Eye (tissue), 1 donor: ENCODE measurements around the gene SRGAP1.

Experiments
- DNase-seq: peaks from one replicate; pipeline ENCODE4 v3.0.0-alpha.2; 2015

Gene SRGAP1

DNA sequence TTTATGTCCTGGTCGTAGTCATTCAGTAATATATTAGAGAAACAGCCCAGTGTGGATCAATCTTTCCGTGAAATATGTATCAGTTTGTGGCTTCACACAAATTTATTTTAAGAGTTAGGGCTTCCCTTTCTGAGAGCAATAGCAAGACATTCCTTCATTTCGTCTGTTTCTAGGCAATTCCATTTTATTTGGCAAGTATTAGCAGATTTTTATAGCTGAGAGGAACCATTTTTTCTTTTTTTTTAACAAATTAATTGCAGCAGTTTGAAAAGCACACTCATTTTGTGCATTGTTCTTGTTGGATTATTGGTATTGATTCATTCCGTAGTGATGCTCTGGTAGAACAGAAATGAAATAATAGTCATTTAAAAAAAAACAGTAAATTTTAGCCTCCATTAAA lies 132.9 kb downstream of the SRGAP1 start:
- no peak for DNase-seq

DNA sequence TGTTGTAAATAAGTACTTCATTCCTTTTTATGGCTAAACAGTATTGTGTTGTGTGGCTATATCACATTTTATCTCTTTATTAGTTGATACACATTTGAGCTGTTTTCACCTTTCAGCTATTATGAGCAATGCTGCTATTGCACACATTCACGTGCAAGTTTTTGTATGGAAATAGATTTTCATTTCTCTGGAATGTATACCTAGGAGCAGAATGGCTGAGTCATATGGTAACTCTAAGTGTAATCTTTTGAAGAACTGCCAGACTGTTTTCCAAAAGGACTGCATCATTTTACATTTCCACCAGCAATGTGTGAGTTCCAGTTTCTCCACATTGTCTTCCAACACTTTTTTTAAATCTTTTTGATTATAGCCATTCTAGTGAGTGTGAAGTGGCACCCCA lies 134.0 kb downstream of the SRGAP1 start:
- DNase-seq, result no peak

DNA sequence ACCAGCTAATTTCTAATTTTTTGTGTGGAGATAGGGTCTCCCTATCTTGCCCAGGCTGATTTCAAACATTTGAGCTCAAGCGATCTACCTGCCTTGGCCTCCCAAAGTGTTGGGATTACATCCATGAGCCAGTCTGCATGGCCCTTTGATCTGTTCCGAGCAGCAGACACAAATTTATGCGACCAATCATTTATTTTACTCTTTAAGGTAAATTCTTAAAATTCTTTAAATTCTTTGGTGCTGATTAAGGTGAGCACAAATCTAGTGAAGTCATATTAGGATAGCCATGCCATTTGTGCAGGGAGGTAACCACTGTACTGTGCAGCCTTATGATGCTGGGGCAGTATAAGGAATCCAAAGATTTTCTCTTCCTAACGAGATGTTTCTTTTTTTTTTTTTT lies 135.7 kb downstream of the SRGAP1 start:
- DNase-seq, result no peak

DNA sequence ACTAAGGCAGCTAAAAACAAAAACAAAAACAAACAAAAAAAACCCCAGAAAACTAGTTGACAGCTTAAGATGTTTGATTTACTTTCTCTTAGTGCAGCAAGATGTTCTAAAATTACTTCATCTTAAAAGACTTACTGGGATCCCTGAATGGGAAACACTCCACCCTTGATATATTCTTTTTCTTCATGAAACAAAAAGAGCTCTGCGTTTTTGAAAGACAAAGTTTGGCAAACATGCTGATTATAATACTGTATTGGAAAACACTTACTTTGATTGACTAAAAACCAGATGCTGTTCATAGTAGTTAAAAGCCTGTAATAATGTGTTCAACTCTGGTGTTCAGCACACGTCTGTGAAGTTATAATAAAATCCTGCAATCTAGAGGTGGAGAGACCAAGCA lies 136.8 kb downstream of the SRGAP1 start:
- no peak for DNase-seq

DNA sequence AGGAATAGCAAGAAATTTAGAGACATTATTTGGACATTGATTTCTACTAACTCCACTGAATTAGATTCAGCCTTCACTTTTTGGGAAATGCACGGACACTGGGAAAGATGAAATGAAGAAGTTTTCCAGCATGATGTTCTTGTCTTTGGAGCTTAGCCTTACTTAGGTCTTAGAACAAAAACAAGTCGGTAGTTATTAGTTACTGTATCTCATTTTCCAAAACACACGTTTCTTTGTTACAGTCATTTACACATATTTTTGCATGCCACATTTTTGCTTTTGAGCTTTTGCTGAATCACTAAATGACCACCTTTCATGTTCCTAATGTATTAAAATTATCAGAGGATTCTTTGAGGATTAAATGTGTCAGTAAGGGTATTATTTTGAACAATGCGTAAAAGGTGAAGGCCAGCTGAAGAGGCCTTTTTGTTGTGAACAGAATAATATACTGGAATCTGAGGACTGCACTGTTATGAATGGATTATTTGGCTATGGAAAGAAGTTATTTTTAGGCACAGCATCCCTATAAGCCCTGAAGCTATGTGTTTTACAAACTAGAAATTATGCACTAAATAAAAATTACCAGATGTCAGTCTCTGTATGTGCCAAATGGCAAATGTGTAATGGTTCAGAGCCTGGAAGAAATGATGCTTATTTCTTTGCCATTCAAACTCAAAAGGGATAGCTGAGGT lies 138.2 kb downstream of the SRGAP1 start:
- peak; percentile 29 for DNase-seq

DNA sequence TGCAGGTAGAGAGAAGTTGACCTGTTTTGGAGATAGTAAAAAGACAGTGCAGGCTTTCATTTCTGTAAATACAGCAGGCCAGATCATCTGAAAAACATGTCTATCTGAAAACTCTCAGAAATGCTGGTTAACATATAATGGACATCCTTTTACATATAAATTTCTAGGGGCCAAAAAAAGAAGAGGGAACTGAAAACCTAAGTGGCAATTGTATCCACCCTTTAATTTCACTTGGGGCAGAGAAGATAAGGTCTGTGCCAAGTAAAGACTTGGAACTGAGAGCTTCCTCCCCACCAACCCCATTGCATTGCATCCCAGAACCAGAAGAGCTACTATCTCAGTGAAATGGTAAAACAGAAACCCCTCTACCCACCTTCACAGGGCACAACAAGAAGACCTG lies 141.0 kb downstream of the SRGAP1 start:
- no peak for DNase-seq

DNA sequence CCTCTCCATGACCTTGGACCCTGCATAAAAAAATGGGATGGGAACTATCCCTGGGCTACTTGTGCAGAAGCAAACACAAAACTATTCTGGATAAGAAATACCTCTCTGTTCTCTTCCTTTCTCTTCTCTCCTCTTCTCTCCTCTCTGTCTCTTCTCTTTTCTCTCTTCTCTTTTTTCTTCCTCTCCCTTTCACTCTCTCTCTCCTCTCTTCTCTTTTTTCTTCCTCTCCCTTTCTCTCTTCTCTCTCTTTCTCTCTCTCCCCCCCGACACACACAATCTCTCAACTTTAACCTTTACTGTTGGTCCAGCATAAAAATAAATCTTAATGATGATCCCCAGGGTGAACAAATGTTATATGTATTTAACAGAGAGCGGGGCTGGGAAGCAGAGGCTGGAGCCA lies 141.4 kb downstream of the SRGAP1 start:
- DNase-seq, result no peak

DNA sequence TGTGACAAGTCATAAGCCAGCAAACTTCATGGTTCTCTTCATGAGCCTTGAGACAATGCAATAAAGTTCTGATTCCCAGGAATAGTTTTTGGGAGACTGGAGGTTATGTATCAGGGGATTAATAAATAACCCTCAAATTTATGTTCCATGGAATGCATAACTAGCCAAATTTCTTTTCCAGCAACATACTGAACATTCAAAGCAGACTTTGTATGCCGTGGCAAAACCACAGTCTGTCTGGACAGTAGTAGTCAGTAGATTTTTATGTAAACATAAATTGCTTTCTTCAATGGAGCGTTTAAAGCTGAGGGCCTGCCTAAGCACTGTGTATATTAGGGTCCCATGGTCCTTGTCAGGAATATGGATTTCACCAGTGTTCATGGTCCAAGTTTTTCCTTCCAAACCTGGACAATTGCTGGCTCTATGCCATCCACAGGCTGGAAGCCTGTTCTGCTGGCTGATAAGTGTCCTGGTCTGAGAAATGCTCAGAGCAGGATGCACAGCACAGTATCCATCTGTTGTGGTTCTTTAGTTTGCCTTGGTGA lies 144.9 kb downstream of the SRGAP1 start:
- DNase-seq, result no peak

DNA sequence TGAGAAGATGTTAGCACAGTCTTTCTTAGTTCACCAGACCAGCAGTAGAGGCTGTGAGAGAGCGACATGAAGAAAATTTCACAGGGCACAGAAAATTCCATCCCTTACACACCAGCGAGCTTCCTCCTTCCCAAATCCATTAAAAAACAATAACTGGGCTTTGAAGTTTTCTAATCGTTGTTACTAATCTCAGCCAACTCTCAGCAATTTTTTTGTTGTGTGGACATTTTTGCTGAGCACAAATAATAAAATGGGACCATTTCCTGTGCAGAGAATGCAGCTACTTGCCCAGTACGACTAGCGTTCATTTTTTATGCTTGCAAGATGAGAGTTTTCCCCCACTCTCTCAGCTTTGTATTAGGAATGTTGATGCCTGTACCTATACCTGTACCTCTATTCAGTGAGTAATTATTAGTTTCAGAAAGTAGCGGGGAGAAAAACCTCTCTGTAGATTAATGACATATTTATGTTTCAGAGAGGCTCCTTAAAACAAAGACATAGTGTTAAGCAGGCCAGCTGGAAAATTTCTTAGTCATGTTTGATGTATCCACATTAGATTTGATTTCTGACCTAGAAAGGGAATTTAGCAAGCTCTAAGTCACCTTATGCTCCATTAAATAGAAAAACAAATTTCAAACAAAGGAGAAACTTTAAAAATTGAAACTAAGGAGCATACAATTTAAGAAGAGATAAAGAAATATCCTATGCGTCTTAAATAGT lies 146.5 kb downstream of the SRGAP1 start:
- DNase-seq, result no peak

DNA sequence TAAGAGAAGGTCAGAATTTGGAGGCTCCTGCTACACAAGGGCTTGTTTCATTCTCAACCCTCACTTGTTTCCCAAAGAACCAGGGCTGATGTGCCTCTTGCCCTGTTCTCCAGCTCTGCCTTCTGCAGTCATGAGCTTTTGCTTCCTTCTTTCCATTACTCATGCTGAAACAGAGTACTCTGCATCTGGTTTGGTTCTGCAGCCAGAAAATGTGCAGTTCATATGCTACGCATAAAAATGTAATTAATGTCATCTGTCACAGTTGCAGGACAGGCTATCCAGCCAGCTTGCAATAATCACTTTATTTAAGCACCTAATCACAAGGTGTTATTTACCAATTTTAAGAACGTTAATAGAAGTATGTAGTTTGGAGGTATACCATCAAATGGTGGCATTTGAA lies 150.2 kb downstream of the SRGAP1 start:
- peak; percentile 48 for DNase-seq

DNA sequence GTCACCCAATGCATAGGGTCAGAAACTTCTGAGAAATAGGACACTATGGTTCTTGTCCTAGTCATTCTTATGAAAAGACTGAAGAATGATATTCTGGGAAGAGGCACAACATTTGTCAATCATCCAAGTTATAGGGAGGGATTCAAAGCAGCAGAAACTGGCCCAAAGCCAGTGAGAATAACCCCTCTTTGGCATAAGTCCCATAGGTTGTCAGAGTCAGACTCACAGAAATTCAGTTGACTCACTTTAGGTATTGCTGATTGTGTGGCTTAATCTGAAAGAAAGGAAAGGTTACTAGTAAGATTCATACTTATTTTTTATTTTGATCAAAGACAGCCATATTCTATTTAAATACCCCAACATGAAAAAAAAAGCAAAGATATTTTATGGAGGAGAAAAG lies 151.0 kb downstream of the SRGAP1 start:
- no peak for DNase-seq

DNA sequence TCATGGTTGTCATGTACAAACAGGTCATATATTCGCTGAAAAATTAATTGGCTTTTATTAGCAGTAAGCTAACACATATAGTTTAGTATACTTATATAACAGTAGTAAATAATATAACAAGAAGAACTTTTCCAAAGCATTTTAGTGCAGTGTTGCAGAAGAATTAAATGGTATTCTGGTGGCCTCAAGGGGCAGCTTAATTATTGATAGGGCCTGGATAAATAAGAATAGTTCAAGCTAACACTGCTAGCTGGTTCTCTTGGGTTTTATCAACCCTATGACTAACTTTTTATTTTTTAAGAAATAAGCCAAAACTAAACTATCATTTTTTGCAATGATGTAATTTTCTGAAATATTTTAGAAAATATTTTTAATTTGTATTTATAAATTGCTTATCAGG lies 152.1 kb downstream of the SRGAP1 start:
- DNase-seq, result peak; percentile 67

DNA sequence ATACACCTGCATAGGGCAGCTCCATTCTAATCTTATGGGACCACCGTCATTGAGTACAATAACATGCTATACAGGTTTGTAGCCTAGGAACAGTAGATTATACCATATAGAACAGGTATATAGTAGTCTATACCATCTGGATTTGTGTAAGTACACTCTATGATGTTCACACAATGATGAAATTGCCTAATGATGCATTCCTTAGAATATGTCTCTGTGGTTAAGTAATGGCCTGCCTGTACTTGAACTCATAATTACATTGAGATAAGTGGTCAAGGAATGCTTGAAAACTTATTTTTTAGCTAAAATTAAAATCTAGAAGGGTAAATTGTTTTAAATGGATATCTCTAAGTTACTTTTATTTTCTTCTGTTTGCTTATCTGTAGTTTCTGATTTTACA lies 152.7 kb downstream of the SRGAP1 start:
- no peak for DNase-seq

DNA sequence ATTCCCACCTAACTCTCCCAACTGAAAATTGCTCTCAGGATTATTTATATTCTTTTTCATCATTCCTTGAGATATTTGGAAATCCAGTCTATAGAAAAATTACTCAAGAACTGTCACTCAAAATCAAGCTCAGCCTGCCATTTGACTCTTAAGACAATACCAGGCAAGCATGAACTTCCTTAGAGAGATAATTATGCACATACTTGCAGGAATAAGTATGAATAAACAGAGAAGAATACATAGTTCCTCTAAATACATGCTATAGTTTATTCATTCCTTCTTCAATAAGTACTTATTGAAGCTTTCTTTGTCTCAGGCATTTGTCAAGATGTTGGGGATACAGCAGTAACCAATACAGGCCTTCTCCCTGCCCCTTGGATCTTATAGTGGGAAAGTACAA lies 154.1 kb downstream of the SRGAP1 start:
- DNase-seq, result no peak

DNA sequence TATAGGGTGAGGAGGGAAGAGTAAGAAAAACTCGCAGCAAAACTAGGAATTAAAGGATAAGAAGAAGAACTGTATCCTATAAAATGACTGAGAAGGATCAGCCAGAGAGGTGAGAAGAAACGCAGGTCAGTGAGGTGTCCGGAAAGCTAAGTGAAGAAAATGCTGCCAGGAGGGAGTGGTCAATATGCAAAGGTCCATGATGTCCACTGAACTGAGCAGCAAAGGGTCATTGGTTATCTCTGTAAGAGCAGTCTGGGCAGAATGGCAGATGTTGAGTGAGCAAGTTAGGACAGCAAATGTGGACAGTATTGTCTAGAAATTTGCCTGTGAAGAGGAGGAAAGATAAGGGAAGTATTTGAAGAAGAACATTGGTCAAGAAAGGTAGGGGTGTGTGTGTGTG lies 155.4 kb downstream of the SRGAP1 start:
- DNase-seq, result no peak

DNA sequence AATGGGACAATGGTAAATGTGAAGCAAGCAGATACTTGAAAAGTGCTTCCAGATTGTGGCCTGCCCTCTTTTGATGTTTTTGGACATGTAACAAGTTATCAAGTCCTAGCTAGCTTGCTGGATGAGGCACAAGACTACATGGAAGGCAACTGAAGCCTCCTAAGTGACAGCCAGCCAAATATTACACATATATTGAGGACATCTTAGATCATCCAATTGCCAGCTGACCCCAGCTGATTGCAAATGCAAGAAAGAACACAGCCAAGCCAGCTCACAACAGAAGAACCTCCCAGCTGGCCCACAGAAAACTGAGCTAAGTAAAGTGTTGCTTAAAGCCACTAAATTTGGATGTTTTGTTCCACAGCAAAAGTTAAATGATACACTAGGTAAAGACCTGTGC lies 156.9 kb downstream of the SRGAP1 start:
- DNase-seq, result no peak

DNA sequence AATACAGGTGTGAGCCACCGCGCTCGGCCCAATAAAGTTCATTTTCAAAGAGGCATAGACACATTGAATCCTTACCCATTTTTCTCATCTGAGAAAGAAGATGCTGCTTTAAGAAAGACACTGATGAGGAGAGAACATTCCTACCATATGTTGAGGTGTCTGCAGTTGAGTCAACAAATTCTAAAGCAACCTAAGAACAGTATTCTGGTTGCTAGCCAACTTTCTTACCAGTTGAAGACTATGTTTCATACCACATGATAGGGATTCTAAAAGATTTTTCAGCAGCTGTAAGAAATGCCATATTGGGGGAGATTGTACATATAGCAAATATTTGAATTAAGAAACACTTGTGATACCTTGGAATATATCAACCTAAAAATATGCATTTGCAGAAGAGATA lies 160.1 kb downstream of the SRGAP1 start:
- DNase-seq, result no peak

DNA sequence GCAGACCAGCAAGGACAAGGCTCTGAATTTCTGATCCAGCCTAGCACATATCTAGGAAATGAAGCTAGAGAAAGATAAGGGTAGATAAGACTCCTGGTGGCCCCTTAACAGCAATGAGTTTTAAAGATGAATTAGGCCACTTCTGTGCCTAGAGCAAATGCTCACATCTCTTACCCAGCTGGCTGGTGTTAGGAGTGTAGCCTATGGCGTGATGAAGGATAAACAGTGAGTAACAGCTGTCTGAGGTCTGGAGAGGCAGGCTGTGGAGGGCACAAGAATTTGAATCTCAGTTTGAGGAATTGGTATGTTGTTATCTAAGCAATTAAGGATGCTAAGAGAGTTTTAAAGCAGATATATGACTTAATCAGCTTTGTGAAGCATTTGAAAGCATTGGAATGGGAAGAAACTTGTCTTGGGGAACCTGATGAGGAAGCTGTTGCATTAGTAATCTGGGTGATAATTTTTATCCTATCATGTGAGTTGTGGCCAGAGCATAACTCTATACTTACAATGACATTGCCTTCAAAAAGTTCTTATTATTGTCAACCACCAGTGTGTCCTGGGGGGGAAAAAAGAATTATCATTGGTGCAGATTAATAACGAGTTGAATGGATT lies 161.8 kb downstream of the SRGAP1 start:
- DNase-seq, result no peak

DNA sequence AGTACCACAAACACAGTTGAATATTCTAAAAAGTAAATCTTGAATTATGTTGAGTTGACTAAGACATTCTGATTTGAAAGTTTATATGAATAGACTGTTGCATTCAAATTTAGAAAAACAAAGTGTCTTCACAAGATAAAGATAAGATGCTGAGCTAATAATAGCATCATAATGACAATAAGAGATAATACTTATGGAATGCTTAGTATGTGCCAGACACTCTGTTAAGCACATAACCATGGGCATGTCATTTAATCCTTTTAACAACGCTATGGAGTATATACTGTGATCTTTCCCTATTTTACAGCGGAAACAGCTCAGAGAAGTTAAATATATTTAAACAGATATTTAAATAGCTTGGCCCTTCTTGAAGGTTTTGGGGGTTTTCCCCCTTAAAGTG lies 163.4 kb downstream of the SRGAP1 start:
- DNase-seq, result no peak

DNA sequence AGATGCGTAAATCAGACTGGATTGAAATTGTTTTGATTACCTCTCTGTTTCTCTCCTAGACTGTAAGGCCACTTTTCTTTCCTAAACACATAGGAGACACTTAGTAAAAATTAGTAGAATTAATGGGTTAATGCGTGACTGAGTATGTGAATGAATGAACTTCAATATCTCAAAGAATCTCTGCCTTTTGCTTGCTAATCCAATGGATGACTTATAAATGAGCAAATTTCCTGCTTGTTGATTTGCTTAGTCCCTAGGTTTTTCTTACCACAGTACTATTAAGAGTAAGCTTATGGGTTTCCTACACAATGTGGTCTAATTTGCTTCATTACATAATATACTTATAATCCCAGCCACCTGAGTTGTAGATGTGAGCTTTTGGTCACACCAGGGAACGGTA lies 164.1 kb downstream of the SRGAP1 start:
- DNase-seq, result no peak

DNA sequence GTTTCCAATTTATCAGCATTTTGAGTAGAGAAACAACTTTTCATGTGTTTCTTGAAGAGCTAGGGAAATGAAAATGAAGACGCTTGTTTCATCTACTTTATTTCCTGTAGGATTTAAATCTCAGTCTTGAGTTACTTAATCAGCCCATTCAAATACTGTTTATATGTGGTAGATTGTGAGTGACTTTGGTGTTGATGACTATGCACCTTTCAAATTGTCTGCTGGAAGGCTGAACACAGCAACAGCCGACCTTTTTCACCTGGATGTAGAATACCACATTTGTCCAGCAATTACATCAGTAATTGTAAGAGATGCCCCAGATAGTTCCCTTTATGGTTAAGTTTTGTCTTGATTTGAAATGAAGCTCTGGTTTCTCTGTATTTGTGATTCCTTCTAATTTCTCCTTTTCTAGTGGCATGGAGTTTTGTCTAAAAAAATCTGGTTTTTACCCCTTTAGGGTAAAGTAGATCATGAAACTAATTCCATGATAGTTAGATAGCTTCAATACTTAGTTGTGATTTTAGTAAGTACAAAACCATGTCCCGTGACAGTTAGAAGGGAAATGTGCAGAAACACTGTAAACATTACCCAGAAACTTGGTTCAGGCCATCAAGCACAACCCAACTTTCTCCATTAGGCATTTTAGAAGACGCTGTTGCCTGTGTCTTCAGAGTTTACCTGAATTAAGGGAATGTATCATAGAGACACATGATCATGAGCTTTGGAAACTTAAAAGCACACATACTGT lies 165.0 kb downstream of the SRGAP1 start:
- no peak for DNase-seq

DNA sequence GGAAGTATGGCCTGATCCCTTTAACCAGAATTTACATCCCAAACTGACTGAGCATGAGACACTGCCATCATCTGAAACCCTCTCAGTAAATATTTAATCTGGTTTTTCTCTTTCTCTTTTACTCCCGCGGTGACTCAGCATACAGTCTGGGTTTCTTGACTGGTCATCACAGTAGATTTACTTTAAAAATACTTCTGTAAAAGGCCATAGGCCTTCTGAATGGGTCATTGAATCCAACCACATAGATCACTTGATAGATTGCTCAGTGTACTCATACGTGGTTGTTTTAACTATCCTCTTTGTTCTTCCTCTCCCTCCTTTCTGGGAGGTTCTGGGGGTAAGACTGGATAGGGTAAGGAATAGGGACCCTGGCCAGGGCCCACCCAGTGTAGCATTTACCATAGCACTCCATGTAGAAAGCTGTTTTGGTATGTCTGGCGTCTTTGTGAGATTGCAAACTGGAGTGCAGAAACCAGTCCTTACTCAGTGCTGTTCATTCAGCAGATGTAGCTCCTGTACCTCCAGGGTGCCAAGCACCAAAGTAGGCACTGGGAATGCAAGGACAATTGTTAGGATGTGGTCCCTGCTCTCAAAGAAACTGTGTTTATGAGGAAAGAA lies 165.7 kb downstream of the SRGAP1 start:
- DNase-seq, result no peak

DNA sequence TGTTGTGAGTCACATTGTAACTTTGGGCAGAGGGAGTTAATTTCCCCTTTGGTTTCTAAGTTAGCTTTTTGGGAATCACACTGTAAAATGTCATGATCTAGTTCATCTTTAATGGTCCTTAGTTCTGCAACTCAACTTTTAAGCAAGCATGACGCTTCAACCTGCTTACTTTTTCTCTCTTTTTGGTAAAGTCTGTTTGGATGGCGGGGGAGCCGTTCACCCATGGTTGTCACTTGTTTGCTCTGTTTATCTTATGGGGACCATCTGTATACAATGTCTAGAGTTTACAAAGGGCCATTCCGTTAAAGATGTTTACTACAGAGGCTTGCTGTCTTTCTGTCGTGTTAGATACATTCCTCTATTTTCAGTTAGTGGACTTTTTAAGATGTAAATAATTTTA lies 172.0 kb downstream of the SRGAP1 start:
- DNase-seq, result no peak
